Body of pancreas (tissue), 4 donors: ENCODE results near the gene HS3ST5.

Experiments
- POLR2A ChIP-seq, 3 donors: fragments of 450-650 bp; IDR thresholded peaks; one replicate each; pipeline ENCODE4 v1.6.1; 2016; ENCODE audit warnings: antibody characterized with exemption in 3 of 3, mild to moderate bottlenecking in 2 of 3
- TF ChIP-seq, protein P1 (sequence below), 7 experiments: fragments of 450-650 bp in 4 of 7; fragments of 200-600 bp in 3 of 7; sonication (generic) in 3 of 7; IDR thresholded peaks; one replicate each; pipeline ENCODE4 v1.5.1; 2016 to 2019; ENCODE audit warnings: antibody characterized with exemption in 7 of 7

DNA sequence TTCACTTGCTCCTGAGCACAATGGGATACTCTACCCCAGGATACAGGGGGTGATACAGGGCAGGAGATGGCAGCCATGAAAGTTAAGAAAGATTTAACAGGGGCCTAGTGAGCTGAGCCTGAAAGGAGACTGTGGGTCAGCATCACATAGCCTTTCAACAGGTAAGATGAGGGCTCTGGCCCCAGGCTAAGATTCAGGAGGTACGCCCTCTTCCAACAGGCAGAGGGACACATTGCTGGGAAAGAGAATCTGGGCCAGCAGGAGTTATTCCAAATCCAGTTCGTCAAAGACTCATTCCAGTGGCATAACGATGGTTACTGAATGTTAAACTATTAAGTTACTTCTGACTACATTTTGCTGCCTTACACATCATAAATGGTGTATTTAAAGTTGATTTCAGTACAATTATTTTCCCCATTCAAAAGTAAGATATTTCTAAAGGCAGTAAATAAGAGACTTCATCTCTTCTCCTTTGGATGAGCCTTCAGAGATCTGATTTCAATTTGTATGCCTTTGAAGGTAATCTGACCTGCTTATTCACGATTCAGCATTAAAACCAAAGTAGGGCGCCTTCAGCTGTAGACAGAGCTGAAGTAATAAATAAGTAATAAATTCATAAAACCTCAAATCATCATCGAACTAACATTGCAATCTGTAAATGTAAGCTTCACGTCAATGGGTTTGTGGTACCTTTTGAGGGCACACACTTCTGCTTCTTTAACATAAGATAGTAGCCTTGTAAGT is 62.4 kb downstream of the HS3ST5 start:
- TF ChIP-seq POLR2A (IDR thresholded peaks at IDR 0.05), result no peak
- TF ChIP-seq, protein P1, sequence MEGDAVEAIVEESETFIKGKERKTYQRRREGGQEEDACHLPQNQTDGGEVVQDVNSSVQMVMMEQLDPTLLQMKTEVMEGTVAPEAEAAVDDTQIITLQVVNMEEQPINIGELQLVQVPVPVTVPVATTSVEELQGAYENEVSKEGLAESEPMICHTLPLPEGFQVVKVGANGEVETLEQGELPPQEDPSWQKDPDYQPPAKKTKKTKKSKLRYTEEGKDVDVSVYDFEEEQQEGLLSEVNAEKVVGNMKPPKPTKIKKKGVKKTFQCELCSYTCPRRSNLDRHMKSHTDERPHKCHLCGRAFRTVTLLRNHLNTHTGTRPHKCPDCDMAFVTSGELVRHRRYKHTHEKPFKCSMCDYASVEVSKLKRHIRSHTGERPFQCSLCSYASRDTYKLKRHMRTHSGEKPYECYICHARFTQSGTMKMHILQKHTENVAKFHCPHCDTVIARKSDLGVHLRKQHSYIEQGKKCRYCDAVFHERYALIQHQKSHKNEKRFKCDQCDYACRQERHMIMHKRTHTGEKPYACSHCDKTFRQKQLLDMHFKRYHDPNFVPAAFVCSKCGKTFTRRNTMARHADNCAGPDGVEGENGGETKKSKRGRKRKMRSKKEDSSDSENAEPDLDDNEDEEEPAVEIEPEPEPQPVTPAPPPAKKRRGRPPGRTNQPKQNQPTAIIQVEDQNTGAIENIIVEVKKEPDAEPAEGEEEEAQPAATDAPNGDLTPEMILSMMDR (IDR thresholded peaks at IDR 0.05), result no peak
